GM10248 (cell line): ENCODE measurements around the gene GPX4.

Source experiments
- CTCF ChIA-PET: fragments of 300-600 bp; sonication (Branson Sonifier 250); formaldehyde crosslinking; extraction: SDS; loops from one replicate; lab custom pipeline; 2021; ENCODE audit warnings: antibody characterized with exemption; lab: Yijun Ruan, JAX
- POLR2A ChIA-PET: fragments of 350-650 bp; sonication (Branson Sonifier 250); formaldehyde crosslinking; extraction: SDS; loops from one replicate; lab custom pipeline; 2020; ENCODE audit warnings: antibody characterized with exemption; lab: Yijun Ruan, JAX
- DNase-seq: peaks from one replicate; pipeline ENCODE4 v3.0.0; 2012; ENCODE audit errors: extremely low spot score
- TF ChIP-seq, protein P1 (sequence below): IDR thresholded peaks from 2 replicates; pipeline ENCODE4 v1.5.1; 2012; ENCODE audit warnings: mild to moderate bottlenecking, low read depth; ENCODE audit errors: extremely low read depth, missing control alignments, control extremely low read depth

GPX4 gene

DNA sequence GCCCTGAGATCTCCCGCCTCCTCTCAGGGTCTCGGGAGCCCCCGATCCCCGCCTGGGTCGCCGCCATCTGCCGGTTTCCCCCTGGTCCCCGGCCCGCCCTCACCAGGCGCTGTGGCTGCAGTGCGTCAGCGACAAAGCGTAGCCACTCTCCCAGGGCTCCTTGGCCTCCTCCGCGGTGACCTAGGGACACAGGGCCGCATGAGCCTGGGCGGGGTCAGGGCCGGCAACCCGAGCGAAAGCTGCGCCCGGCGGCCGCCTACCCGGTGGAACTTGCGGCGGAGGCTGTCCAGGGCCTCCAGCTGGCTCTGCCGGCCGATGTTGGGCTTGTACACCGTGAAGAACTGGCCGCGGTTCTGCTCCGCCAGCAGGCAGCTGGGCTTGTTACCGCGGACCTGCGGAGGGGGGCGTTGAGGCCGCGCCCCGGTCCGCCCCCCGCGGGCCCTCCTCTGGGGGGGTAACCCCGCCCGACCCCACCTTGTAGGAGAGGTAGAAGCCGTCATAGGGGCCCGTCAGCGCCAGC lies 5.3 kb downstream of the GPX4 start:
- ChIA-PET POLR2A (no interaction called here), CTCF (no interaction called here)
- TF ChIP-seq, protein P1, sequence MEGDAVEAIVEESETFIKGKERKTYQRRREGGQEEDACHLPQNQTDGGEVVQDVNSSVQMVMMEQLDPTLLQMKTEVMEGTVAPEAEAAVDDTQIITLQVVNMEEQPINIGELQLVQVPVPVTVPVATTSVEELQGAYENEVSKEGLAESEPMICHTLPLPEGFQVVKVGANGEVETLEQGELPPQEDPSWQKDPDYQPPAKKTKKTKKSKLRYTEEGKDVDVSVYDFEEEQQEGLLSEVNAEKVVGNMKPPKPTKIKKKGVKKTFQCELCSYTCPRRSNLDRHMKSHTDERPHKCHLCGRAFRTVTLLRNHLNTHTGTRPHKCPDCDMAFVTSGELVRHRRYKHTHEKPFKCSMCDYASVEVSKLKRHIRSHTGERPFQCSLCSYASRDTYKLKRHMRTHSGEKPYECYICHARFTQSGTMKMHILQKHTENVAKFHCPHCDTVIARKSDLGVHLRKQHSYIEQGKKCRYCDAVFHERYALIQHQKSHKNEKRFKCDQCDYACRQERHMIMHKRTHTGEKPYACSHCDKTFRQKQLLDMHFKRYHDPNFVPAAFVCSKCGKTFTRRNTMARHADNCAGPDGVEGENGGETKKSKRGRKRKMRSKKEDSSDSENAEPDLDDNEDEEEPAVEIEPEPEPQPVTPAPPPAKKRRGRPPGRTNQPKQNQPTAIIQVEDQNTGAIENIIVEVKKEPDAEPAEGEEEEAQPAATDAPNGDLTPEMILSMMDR: no peak
- no peak for DNase-seq

DNA sequence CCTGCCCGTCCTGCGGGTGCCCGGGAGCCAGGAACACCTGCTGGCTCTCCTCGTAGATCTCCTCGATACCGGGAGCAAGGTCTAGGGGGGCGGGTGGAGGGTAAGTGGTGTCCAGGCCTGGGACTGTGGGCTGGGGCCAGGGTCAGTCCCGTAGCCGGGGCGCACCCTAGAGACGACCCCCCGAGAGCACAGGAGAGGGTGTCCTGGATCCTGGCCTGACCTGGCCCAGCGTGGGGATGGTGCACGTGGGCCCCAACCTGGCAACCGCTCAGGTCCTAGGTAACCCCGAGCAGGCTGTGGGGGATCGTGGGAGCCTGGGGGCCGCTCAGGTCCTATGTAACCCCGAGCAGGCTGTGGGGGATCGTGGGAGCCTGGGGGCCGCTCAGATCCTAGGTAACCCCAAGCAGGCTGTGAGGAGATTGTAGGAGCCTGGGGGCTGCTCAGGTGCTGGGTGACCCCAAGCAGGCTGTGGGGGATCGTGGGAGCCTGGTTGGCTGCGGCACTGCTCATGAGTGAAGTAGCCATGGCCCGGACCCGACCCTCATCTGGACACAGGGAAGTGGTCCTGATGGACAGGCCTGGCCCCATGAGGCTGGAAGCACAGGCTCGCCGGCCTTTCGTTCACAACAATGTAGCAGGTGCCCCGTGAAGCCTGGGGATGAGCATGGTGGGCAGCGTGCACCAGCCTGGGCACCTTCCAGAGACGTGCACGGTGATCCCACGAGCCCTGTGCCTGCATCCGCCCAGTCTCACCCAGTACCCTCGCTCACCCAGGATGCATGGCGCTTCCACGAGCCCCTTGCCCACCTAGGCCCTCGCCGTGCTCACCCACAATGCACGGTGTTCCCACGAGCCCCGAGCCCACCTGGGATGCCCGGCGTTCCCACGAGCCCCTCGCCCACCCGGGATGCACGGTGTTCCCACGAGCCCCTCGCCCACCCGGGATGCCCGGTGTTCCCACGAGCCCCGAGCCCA lies 6.2 kb downstream of the GPX4 start:
- ChIA-PET CTCF (interaction anchor here (4.0 kb wide), 1 partner anchor 83 kb away, joined by 35 read pairs; no protein-coding TSS in a partner anchor), POLR2A (interaction anchor here (0.9 kb wide), 1 partner anchor 134 kb away, joined by 4 read pairs; no protein-coding TSS in a partner anchor)
- no peak for DNase-seq
- TF ChIP-seq, protein P1: no peak

DNA sequence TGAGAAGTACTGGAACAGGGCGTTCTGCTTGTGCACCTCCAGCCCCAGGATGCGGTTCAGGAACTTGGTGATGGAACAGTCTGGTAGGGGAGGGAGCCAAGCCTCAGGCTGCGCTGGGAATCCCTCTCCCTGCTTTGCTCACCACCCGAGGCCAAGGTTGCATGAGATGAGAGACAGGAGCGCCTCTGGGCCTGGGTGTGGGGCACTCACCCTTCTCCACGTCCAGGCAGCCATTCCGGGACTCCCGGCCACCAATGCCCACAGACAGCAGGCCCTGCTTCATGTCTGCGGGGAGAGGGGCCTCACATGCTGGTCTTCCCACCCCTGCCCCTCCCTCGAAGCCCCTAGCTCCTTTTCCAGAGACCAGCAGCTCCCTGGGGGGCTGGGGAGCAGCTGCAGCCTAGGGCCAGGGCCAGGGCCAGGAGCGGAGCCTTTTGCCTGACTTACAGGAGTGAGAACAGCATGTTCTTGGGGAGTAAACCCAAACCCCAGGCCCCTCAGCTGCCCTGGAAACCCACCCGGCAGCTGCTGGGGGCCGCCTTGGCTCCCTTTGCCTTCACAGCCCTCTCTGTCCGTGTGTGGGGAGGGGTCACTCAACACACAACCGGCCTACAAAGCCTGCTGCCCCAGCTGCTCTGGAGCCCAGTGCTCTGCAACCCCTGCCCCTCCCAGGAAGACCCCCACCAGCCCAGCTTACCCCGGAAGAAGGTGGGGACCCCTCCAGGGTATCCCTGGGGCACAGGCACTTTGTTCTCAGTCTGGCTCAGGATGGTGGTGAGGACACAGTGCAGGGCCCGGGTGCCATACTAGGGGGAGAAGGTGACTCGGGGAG lies 7.2 kb downstream of the GPX4 start:
- ChIA-PET CTCF (interaction anchor here (1.0 to 4.0 kb wide), 4 partner anchors 11 to 82 kb away, joined by 3 to 35 read pairs (median 4); no protein-coding TSS in a partner anchor), POLR2A (interaction anchor here (0.7 to 0.9 kb wide), 3 partner anchors 24 to 133 kb away, joined by 3 to 5 read pairs (median 4); no protein-coding TSS in a partner anchor)
- TF ChIP-seq, protein P1: no peak
- no peak for DNase-seq

DNA sequence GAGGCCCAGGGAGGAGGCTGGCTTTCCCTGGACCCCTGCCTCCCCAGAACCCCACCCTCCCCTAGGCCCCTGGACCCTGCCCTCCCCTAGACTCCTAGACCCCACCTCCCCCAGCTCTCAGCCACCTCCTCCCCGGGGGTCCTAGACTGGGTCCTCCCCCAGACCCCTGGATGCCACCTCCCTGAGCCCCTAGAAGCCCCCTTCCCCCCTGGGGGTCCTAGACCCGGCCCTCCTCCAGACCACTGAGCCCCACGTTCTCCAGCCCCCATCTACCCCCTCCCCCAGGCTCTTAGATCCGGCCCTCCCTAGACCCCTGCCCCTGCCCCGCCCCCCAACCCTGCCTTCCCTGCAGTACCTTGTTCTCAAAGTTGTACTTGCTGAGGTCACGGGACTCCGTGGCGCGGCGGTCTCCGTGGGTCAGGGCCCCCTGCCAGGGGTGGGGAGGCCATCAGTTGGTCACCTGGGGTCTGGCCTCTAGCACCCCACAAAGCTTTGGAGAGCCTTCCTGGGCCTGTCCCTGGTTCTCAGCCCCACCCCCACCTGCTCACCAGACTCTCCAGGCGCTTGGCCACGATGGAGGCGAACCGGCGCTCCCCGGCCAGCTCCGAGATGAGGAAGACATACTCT lies 8.0 kb downstream of the GPX4 start:
- ChIA-PET POLR2A (interaction anchor here (0.7 to 0.8 kb wide), 3 partner anchors 20 to 82 kb away, joined by 3 to 5 read pairs (median 4); no protein-coding TSS in a partner anchor), CTCF (interaction anchor here (1.0 to 4.0 kb wide), 8 partner anchors 11 to 107 kb away, joined by 3 to 35 read pairs (median 6); partner anchors contain the start of gene ARHGAP45)
- TF ChIP-seq, protein P1: no peak
- no peak for DNase-seq

DNA sequence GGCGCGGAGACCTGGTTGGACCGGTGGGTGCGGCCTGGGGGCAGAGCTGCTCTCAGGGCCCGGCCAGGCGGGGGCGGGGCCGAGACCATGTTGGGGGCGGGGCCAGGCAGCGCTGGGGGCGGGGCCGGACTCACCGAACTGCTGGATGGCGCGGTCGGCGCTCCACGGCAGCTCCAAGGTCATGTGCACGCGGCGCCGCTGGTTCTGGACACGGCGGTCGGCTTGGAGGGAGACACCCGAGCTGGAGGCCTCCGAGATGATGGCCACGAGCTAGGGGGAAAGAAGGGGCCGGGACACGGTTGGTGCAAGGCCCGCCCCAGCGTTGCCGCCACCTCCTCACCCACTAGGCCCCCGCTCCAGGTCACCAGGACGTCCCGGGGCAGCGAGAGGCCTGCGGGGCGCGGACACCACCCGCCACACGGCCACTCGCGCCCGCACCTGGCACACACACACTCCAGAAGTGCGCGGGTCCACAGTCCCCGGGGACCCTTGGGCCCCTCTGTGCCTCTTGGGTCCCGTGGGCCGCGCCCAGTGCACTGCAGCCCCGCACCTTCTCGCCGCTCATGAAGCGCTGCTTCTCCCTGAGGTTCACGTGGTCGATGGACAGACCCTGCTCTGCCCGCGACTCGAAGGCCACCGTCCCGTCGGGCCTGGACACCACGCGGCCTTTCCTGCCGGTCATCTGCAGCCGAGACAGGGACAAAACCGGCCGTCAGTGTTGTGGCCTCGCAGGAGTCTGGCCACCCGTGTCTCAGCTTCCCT lies 8.7 kb downstream of the GPX4 start:
- DNase-seq: no peak
- ChIA-PET CTCF (interaction anchor here (1.1 to 4.0 kb wide), 24 partner anchors 9 to 340 kb away, joined by 3 to 45 read pairs (median 5); partner anchors contain the start of genes ABCA7, ARHGAP45, ATP5F1D and CNN2), POLR2A (interaction anchor here (0.8 kb wide), 2 partner anchors 19 to 82 kb away, joined by 4 to 5 read pairs; no protein-coding TSS in a partner anchor)
- TF ChIP-seq, protein P1: no peak
